HG02981 (cell line): ENCODE results near the gene DNAH9.

Source experiments
- ATAC-seq: cut with Tn5 transposase; IDR thresholded peaks from one replicate; pipeline ENCODE4 v1.9.1; 2021; ENCODE audit warnings: mild to moderate bottlenecking, moderate library complexity; ENCODE audit not compliant: unreplicated experiment

The DNAH9 gene, protein sequence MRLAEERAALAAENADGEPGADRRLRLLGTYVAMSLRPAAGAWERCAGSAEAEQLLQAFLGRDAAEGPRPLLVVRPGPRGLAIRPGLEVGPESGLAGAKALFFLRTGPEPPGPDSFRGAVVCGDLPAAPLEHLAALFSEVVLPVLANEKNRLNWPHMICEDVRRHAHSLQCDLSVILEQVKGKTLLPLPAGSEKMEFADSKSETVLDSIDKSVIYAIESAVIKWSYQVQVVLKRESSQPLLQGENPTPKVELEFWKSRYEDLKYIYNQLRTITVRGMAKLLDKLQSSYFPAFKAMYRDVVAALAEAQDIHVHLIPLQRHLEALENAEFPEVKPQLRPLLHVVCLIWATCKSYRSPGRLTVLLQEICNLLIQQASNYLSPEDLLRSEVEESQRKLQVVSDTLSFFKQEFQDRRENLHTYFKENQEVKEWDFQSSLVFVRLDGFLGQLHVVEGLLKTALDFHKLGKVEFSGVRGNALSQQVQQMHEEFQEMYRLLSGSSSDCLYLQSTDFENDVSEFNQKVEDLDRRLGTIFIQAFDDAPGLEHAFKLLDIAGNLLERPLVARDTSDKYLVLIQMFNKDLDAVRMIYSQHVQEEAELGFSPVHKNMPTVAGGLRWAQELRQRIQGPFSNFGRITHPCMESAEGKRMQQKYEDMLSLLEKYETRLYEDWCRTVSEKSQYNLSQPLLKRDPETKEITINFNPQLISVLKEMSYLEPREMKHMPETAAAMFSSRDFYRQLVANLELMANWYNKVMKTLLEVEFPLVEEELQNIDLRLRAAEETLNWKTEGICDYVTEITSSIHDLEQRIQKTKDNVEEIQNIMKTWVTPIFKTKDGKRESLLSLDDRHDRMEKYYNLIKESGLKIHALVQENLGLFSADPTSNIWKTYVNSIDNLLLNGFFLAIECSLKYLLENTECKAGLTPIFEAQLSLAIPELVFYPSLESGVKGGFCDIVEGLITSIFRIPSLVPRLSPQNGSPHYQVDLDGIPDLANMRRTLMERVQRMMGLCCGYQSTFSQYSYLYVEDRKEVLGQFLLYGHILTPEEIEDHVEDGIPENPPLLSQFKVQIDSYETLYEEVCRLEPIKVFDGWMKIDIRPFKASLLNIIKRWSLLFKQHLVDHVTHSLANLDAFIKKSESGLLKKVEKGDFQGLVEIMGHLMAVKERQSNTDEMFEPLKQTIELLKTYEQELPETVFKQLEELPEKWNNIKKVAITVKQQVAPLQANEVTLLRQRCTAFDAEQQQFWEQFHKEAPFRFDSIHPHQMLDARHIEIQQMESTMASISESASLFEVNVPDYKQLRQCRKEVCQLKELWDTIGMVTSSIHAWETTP (N-terminal part only)

GRCh38 chr17:11598274-11599221 is at the start of gene DNAH9:
DNAH9 (plus strand) TSS chr17:11598470; CDS start chr17:11598499, 29 bp downstream.
- ATAC-seq, result no peak

DNA sequence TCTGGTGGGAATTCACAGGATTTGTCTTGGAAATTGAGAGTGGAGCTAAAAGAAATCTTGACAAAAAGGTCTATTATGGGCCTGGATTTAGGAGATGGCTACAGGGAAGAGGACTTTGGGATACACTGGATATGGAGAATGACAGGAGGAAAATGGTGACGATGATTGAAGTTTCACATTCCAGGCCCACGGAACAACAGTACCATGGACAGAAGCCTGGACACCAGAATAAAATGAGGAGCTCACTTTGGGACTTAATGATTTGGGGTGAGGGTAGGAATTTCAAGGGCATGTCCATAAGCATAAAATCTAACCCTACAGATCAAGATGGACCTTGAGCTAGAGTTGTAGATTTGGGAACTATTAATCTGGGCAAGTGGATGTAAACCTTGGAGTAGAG is 47.8 kb upstream of the DNAH9 start:
- ATAC-seq, result no peak

DNA sequence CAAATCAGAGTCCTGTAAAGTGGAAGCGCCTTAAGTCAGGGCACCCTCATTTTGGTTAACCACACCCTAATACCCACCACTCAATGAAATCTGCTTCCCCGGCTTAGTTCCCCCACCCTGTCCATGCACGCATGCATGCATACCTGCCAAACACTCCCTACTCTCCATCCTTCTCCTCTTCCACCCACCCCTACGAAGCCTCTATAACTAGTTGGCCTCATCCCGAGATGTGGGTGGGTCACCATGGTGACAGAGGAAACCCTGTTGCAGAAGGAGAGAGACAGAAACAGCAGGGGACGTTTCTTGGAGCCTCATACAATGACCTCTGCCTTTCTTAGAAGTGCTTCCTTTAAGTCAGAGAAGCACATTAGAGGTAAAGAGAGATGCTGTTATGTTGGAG is 46.8 kb upstream of the DNAH9 start:
- ATAC-seq, result no peak

GRCh38 chr17:11553135-11553534 is 45.1 kb upstream of the DNAH9 start:
- no peak for ATAC-seq

- no peak for ATAC-seq
These were observed 44.2 kb upstream of the DNAH9 start for GRCh38 chr17:11554042-11554441.

DNA sequence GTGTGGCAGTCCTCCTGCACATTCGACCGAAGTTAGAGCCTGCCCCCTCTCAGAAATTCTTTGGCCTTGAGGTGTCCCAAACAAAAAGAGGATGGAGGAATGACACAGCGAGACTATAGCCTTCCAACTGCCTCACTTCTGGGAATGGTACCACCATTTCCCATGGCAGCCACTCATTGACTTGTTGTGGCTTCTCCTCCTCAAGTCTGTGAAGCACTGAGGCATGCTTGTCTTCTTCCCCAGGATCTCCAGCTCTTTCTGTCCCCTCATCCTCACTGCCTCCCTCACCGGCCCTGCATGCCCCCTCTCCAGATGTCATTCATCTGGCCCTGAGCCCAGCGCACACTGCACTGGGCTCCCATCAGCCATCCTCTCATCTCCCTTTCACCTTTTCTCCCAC is 43.7 kb upstream of the DNAH9 start:
- no peak for ATAC-seq

DNA sequence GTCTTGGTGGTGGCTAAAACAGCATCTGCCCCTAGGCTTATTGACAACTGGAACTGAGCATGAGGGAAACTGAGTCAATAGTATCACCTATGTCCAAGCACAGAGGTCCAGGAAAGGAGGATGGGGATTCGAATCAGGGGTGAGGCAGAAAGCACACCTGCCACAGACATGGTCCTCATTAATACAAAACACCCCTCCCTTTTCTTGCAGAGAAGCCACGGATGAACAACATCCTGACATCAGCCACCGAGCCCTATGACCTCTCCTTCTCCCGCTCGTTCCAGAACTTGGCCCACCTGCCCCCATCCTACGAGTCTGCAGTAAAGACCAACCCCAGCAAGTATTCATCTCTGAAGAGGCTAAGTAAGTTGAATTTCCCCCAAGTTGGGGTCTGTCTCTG is 42.7 kb upstream of the DNAH9 start:
- ATAC-seq, result no peak

- no peak for ATAC-seq
These were observed 40.4 kb upstream of the DNAH9 start for GRCh38 chr17:11557727-11558452.

- ATAC-seq, result no peak
These were observed 39.5 kb upstream of the DNAH9 start for GRCh38 chr17:11558681-11559234.

DNA sequence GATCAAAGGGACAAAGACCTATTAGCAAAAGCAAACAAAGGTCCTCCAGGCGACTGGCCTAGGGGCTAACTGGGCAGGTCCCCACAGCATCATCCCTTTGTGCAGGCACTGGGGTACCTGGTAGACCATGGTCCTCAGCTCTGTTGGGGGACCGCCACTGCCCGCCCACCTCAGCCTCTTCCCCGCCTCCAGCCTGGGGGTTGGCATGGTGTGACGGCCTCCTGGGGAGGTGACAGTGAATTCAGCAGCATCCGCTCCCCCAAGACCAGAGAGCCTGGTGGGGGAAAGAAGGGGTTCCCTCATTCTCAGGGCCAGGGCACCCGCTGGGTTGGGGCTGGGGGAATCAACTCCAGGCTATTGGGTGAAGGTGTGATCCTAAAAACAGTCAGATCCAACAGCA is 38.7 kb upstream of the DNAH9 start:
- ATAC-seq, result no peak

DNA sequence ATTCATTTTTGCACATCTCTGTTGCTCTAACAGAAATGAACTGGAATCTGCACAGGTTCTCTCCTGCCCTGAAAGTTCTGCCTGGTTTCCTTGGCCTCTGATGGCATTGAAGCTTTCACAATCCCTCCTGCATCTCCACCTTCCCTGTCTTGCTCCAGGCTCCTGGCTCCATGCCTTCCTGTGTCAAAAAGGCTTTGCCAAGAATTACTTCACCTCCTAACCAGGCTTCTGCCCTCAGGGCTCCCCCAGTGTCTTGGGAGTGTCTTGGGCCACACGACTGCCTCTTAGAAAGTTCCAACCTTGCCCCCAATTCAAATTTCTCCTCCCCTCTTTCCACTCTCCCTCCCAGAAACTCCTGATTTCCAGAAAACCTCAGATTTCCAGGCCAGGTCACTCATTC is 37.0 kb upstream of the DNAH9 start:
- no peak for ATAC-seq

- no peak for ATAC-seq
These were observed 36.6 kb upstream of the DNAH9 start for GRCh38 chr17:11561702-11562101.

DNA sequence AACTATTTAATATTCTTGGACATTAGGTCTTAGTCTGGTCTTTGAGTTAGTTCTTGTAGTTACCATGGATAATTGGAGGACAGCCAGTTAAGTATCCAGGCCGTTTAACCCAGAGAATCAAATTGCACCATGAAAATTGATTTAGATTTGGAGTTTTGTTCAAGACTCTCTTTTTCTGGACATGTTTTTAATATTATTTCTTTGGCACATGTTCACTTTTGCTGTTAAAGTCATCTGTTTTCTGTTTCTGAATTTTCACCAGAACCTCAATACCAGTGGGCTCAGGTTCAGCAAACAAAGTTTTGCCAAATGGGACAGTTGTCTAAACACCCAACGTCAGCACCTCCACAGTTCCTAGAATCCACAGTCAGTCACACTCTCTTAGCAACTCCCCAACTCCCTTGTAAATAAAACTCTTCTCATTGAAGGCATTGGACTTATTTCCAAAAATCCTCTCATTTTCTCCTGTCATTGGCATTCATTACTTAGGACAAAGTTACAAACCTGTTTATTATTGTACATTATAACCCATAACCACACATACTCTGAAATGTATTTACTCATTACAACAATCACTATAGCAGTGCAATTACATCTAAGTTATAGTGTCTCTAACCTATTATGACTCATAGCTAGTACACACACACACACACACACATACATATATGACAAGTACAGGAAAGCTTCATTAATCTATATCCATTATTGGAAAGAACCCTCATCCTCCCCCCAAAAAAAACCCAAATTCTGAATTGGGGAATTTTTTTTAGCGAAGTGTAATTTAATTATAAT is 33.5 kb upstream of the DNAH9 start:
- ATAC-seq, result no peak

GRCh38 chr17:11565591-11565990 is 32.7 kb upstream of the DNAH9 start:
- ATAC-seq, result no peak

- ATAC-seq, result no peak
These were observed 19.3 kb upstream of the DNAH9 start for GRCh38 chr17:11578998-11579397.

GRCh38 chr17:11580677-11581076 is 17.6 kb upstream of the DNAH9 start:
- no peak for ATAC-seq

- no peak for ATAC-seq
These were observed 16.1 kb upstream of the DNAH9 start for GRCh38 chr17:11582217-11582616.

DNA sequence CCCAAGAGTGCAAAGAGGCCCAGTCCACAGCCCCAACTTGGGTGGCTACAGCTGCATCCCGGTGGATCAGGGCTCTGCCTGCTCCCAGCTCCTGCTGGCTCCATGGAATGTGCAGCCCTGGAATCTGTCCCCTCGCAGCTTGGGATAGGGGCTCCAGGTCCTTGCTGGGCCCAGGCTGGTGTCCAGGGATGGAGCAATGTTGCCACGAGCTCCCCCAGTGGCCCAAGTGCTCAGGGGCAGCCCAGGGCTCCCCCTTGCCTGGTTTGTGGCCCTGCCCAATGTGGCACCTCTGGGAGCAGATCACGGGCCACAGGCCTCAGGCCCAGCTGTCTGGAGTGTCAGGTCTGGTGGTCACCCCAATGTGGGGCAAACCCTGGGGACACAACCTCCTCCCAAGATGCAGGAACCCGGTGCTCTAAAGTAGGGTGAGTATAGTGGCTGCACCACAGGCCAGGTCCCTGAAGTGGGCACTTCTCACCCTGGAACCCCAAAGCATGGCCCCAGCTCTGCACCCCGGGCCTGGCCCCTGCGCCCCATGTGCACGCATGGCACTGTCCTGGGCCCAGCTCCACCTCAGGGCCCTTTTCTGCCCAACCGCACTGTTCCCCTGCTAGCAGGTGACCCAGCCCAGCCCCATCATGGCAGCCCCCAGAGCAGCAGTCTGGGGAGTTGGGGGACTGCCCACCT is 14.8 kb upstream of the DNAH9 start:
- ATAC-seq, result no peak
